Erythroblast (primary cell): ENCODE measurements around the gene FBXL16.

Source experiments
- GATA1 ChIP-seq: IDR thresholded peaks from 2 replicates; pipeline ENCODE4 v1.6.1; 2011; ENCODE audit warnings: low read depth, mild to moderate bottlenecking, control low read depth, low read length, moderate library complexity
- POLR2A ChIP-seq: IDR thresholded peaks from 2 replicates; pipeline ENCODE4 v1.6.1; 2011; ENCODE audit warnings: mild to moderate bottlenecking, low read length

DNA sequence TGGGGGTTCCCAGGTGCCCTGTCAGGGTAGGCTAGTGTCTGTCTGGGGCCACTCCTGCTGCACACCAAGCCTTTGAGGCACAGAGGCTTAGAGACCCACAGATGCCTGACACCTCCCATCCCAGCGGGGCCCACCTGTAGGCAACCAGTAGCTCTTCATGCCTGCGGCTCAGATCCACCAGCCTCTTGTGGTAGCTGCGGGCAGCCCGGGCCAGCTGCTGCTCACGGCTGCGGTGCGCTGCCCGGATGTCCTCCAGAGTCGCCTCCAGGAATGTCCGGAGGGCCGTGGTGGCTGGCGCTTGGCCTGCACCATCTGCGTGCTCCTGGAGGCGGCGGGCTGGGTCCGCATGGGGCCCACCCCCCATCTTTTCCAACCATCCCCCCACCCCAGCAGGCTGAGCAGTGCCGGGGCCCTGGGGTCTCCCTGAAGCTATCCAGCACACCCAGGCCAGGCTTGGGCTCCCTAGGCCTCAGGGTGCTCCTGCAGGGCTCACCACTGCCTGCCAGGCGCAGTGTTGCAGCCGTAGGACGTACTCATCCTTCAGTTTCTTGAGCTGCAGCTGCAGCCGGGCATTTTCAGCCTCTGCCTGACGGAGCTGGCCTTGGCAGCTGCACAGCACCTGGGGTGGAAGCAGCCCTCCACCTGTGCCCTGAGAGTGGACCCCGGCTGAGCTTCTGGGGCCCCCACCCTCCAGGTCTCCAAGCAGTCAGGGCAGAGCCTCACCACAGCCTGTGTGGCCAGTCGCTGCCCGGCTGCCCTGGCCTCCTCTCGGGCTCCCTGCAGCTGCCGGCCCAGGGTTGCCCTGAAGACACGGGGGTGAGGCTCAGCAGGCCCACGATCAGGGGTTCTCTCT is 18.8 kb upstream of the FBXL16 start:
- TF ChIP-seq POLR2A: no peak
- no peak for TF ChIP-seq GATA1
